Measurements from ENCODE around the gene PIM2. TPM values are rescaled to one million over a fixed set of nuclear protein-coding genes. Genes with fewer than 3 reads are reported as not detected.
"Not testable (repeated sequence)": the region's sequence is repeated elsewhere in the genome, so short reads cannot be mapped to it uniquely, and the experiment has no call there.

PIM2 gene
- total and polyA plus RNA-seq, 9 donors = 0.92 to 2.3 (median 1.7) TPM

- H3K4me1 ChIP-seq (ENCODE audit: control insufficient read depth, insufficient read depth, low read length) = peaks cover 21% of the 10 kb centered on the region
- 55% methylated on average over 4 of the region's 9 CpGs for WGBS (ENCODE audit: insufficient coverage)
- peak; percentile 60 for DNase-seq
- H3K36me3 ChIP-seq (ENCODE audit: control insufficient read depth, insufficient read depth, low read length) = peaks cover 19% of the 10 kb centered on the region
- no peaks in the 10 kb centered on the region for H3K9me3 ChIP-seq (replicated peaks; ENCODE audit: control insufficient read depth, low read depth, low read length)
- no peaks in the 10 kb centered on the region for H3K27me3 ChIP-seq (ENCODE audit: control insufficient read depth, insufficient read depth, low read length)
- H3K4me3 ChIP-seq (ENCODE audit: low read length) = peak overlapping the region; percentile 87
- peak overlapping the region; percentile 99 for H3K27ac ChIP-seq (ENCODE audit: low read length)
These were observed 22.2 kb downstream of the PIM2 start for GRCh38 chrX:48896611-48897011.

GRCh38 chrX:48894891-48895290, 23.9 kb downstream of the PIM2 start:
- 83% methylated on average over 3 of the region's 6 CpGs for WGBS (ENCODE audit: insufficient coverage)
- H3K9me3 ChIP-seq (replicated peaks; ENCODE audit: control insufficient read depth, low read depth, low read length) = no peaks in the 10 kb centered on the region
- no peak overlapping the region for H3K27ac ChIP-seq (ENCODE audit: low read length)
- H3K4me3 ChIP-seq (ENCODE audit: low read length) = no peak overlapping the region
- peaks cover 28% of the 10 kb centered on the region for H3K4me1 ChIP-seq (ENCODE audit: control insufficient read depth, insufficient read depth, low read length)
- DNase-seq = no peak
- H3K27me3 ChIP-seq (ENCODE audit: control insufficient read depth, insufficient read depth, low read length) = no peaks in the 10 kb centered on the region
- H3K36me3 ChIP-seq (ENCODE audit: control insufficient read depth, insufficient read depth, low read length) = peaks cover 11% of the 10 kb centered on the region

- H3K36me3 ChIP-seq (ENCODE audit: control insufficient read depth, insufficient read depth, low read length) = peaks cover 11% of the 10 kb centered on the region
- H3K4me1 ChIP-seq (ENCODE audit: control insufficient read depth, insufficient read depth, low read length) = peaks cover 24% of the 10 kb centered on the region
- 88% methylated on average over 11 of the region's 16 CpGs for WGBS (ENCODE audit: insufficient coverage)
- H3K9me3 ChIP-seq (replicated peaks; ENCODE audit: control insufficient read depth, low read depth, low read length) = no peaks in the 10 kb centered on the region
- no peak overlapping the region for H3K4me3 ChIP-seq (ENCODE audit: low read length)
- no peaks in the 10 kb centered on the region for H3K27me3 ChIP-seq (ENCODE audit: control insufficient read depth, insufficient read depth, low read length)
- no peak for DNase-seq
- no peak overlapping the region for H3K27ac ChIP-seq (ENCODE audit: low read length)
These were observed 25.1 kb downstream of the PIM2 start for GRCh38 chrX:48893556-48894348.

GRCh38 chrX:48892896-48893295, 25.9 kb downstream of the PIM2 start:
- WGBS (ENCODE audit: insufficient coverage) = no CpG with 5 or more reads among the region's 4 CpGs

GRCh38 chrX:48891402-48892288, 27.2 kb downstream of the PIM2 start:
- no peaks in the 10 kb centered on the region for H3K27me3 ChIP-seq (ENCODE audit: control insufficient read depth, insufficient read depth, low read length)
- H3K27ac ChIP-seq (ENCODE audit: low read length) = peak overlapping the region; percentile 51
- H3K4me1 ChIP-seq (ENCODE audit: control insufficient read depth, insufficient read depth, low read length) = peaks cover 17% of the 10 kb centered on the region
- H3K9me3 ChIP-seq (replicated peaks; ENCODE audit: control insufficient read depth, low read depth, low read length) = no peaks in the 10 kb centered on the region
- peak overlapping the region; percentile 54 for H3K4me3 ChIP-seq (ENCODE audit: low read length)
- peaks cover 11% of the 10 kb centered on the region for H3K36me3 ChIP-seq (ENCODE audit: control insufficient read depth, insufficient read depth, low read length)
- DNase-seq = peak; percentile 90
- WGBS (ENCODE audit: insufficient coverage) = 36% methylated on average over 61 of the region's 68 CpGs

More at GRCh38 chrX:48892896-48893295, 25.9 kb downstream of the PIM2 start:
- H3K4me3 ChIP-seq (ENCODE audit: low read length) = no peak overlapping the region
- H3K27me3 ChIP-seq (ENCODE audit: control insufficient read depth, insufficient read depth, low read length) = no peaks in the 10 kb centered on the region
- DNase-seq = no peak
- H3K9me3 ChIP-seq (replicated peaks; ENCODE audit: control insufficient read depth, low read depth, low read length) = no peaks in the 10 kb centered on the region
- no peak overlapping the region for H3K27ac ChIP-seq (ENCODE audit: low read length)
- peaks cover 19% of the 10 kb centered on the region for H3K4me1 ChIP-seq (ENCODE audit: control insufficient read depth, insufficient read depth, low read length)
- peaks cover 11% of the 10 kb centered on the region for H3K36me3 ChIP-seq (ENCODE audit: control insufficient read depth, insufficient read depth, low read length)

- Histone ChIP-seq H3K4me1 (ENCODE audit: control insufficient read depth, insufficient read depth, low read length) (peaks cover 13% of the 10 kb centered on the region), H3K36me3 (ENCODE audit: control insufficient read depth, insufficient read depth, low read length) (peaks cover 11% of the 10 kb centered on the region), H3K4me3 (ENCODE audit: low read length) (peak overlapping the region; percentile 54), H3K27me3 (ENCODE audit: control insufficient read depth, insufficient read depth, low read length) (no peaks in the 10 kb centered on the region), H3K9me3 (replicated peaks; ENCODE audit: control insufficient read depth, low read depth, low read length) (no peaks in the 10 kb centered on the region), H3K27ac (ENCODE audit: low read length) (no peak overlapping the region)
- no peak for DNase-seq
- 32% methylated on average over 35 of the region's 35 CpGs for WGBS (ENCODE audit: insufficient coverage)
These were observed 27.9 kb downstream of the PIM2 start for GRCh38 chrX:48890934-48891401.

- peaks cover 13% of the 10 kb centered on the region for H3K4me1 ChIP-seq (ENCODE audit: control insufficient read depth, insufficient read depth, low read length)
- 47% methylated on average over 14 of the region's 15 CpGs for WGBS (ENCODE audit: insufficient coverage)
- no peaks in the 10 kb centered on the region for H3K27me3 ChIP-seq (ENCODE audit: control insufficient read depth, insufficient read depth, low read length)
- H3K4me3 ChIP-seq (ENCODE audit: low read length) = peak overlapping the region; percentile 54
- H3K27ac ChIP-seq (ENCODE audit: low read length) = no peak overlapping the region
- H3K36me3 ChIP-seq (ENCODE audit: control insufficient read depth, insufficient read depth, low read length) = peaks cover 11% of the 10 kb centered on the region
- no peak for DNase-seq
- no peaks in the 10 kb centered on the region for H3K9me3 ChIP-seq (replicated peaks; ENCODE audit: control insufficient read depth, low read depth, low read length)
These were observed 28.4 kb downstream of the PIM2 start for GRCh38 chrX:48890296-48890925.

- H3K4me3 ChIP-seq (ENCODE audit: low read length); H3K27me3 ChIP-seq (ENCODE audit: control insufficient read depth, insufficient read depth, low read length); H3K27ac ChIP-seq (ENCODE audit: low read length); DNase-seq; H3K36me3 ChIP-seq (ENCODE audit: control insufficient read depth, insufficient read depth, low read length); H3K9me3 ChIP-seq (replicated peaks; ENCODE audit: control insufficient read depth, low read depth, low read length); H3K4me1 ChIP-seq (ENCODE audit: control insufficient read depth, insufficient read depth, low read length): not testable (repeated sequence)
- WGBS (ENCODE audit: insufficient coverage) = 72% methylated on average over 3 of the region's 5 CpGs
These were observed 32.2 kb downstream of the PIM2 start for GRCh38 chrX:48886586-48886985.

- Histone ChIP-seq H3K36me3 (ENCODE audit: control insufficient read depth, insufficient read depth, low read length) (no peaks in the 10 kb centered on the region), H3K4me3 (ENCODE audit: low read length) (no peak overlapping the region), H3K27ac (ENCODE audit: low read length) (no peak overlapping the region), H3K9me3 (replicated peaks; ENCODE audit: control insufficient read depth, low read depth, low read length) (no peaks in the 10 kb centered on the region), H3K4me1 (ENCODE audit: control insufficient read depth, insufficient read depth, low read length) (no peaks in the 10 kb centered on the region), H3K27me3 (ENCODE audit: control insufficient read depth, insufficient read depth, low read length) (no peaks in the 10 kb centered on the region)
- no peak for DNase-seq
- 71% methylated on average over 10 of the region's 10 CpGs for WGBS (ENCODE audit: insufficient coverage)
These were observed 35.1 kb downstream of the PIM2 start for GRCh38 chrX:48883729-48884128.

GRCh38 chrX:48876944-48877343, 41.9 kb downstream of the PIM2 start:
- not testable (repeated sequence) for H3K9me3 ChIP-seq (replicated peaks; ENCODE audit: control insufficient read depth, low read depth, low read length); H3K36me3 ChIP-seq (ENCODE audit: control insufficient read depth, insufficient read depth, low read length); H3K27me3 ChIP-seq (ENCODE audit: control insufficient read depth, insufficient read depth, low read length); H3K4me3 ChIP-seq (ENCODE audit: low read length); H3K4me1 ChIP-seq (ENCODE audit: control insufficient read depth, insufficient read depth, low read length); DNase-seq; H3K27ac ChIP-seq (ENCODE audit: low read length)
- no CpG with 5 or more reads among the region's 4 CpGs for WGBS (ENCODE audit: insufficient coverage)
